ENCODE measurements around the gene TTLL11. TPM values are rescaled to one million over a fixed set of nuclear protein-coding genes. Genes with fewer than 3 reads are reported as not detected.

Gene TTLL11
- total RNA-seq, 1 donor from 2014 or later, result 6.9 TPM

- Histone ChIP-seq H3K27me3 (ENCODE audit: insufficient read depth, low read length) (peaks cover 3% of the 10 kb centered on the region), H3K36me3 (ENCODE audit: insufficient read depth, low read length) (no peaks in the 10 kb centered on the region), H3K4me1 (ENCODE audit: insufficient read depth, low read length) (peaks cover 18% of the 10 kb centered on the region), H3K4me3 (ENCODE audit: insufficient read depth, low read depth, low read length) (no peak overlapping the region), H3K9me3 (ENCODE audit: insufficient read depth, low read depth, low read length) (no peaks in the 10 kb centered on the region), H3K27ac (ENCODE audit: low read depth, low read length) (no peak overlapping the region), H2AFZ (ENCODE audit: low read depth, low read length) (peak overlapping the region; percentile 70), H4K20me1 (ENCODE audit: insufficient read depth, low read length) (no peaks in the 10 kb centered on the region), H3K79me2 (ENCODE audit: insufficient read depth, low read length) (no peaks in the 10 kb centered on the region), H3K9ac (ENCODE audit: low read length) (peak overlapping the region; percentile 57), H3K4me2 (ENCODE audit: low read length) (peak overlapping the region; percentile 91)
- H3K4me1 Mint-ChIP-seq (ENCODE audit: low read depth, unreplicated experiment), result peaks cover 10% of the 10 kb centered on the region
- TF ChIP-seq EZH2 (IDR thresholded peaks at IDR 0.05; ENCODE audit: insufficient read depth, low read length) (no peak), CTCF (IDR thresholded peaks at IDR 0.05; ENCODE audit: insufficient read depth, low read depth, low read length) (peak; percentile 89)
- peaks cover 40% of the 10 kb centered on the region for H3K27me3 Mint-ChIP-seq (ENCODE audit: low read depth, unreplicated experiment)
- peak overlapping the region; percentile 36 for H3K27ac Mint-ChIP-seq (ENCODE audit: unreplicated experiment)
- H3K4me3 Mint-ChIP-seq (ENCODE audit: unreplicated experiment), result no peak overlapping the region
- H3K36me3 Mint-ChIP-seq (ENCODE audit: low read depth, unreplicated experiment), result no peaks in the 10 kb centered on the region
- H3K9me3 Mint-ChIP-seq (ENCODE audit: unreplicated experiment), result no peaks in the 10 kb centered on the region
- FAIRE-seq, result no peak
- DNase-seq (ENCODE audit: low read depth), result peak; percentile 35
These were observed 32.0 kb upstream of the TTLL11 start for GRCh38 chr9:122125158-122125508.

GRCh38 chr9:122124528-122124927 is 31.4 kb upstream of the TTLL11 start:
- Mint-ChIP-seq H3K36me3 (ENCODE audit: low read depth, unreplicated experiment) (no peaks in the 10 kb centered on the region), H3K4me1 (ENCODE audit: low read depth, unreplicated experiment) (peaks cover 10% of the 10 kb centered on the region), H3K4me3 (ENCODE audit: unreplicated experiment) (no peak overlapping the region), H3K9me3 (ENCODE audit: unreplicated experiment) (no peaks in the 10 kb centered on the region), H3K27me3 (ENCODE audit: low read depth, unreplicated experiment) (peaks cover 39% of the 10 kb centered on the region), H3K27ac (ENCODE audit: unreplicated experiment) (no peak overlapping the region)
- Histone ChIP-seq H3K27me3 (ENCODE audit: insufficient read depth, low read length) (peaks cover 3% of the 10 kb centered on the region), H3K4me2 (ENCODE audit: low read length) (no peak overlapping the region), H3K9ac (ENCODE audit: low read length) (no peak overlapping the region), H3K27ac (ENCODE audit: low read depth, low read length) (no peak overlapping the region), H3K4me3 (ENCODE audit: insufficient read depth, low read depth, low read length) (no peak overlapping the region), H2AFZ (ENCODE audit: low read depth, low read length) (no peak overlapping the region), H3K36me3 (ENCODE audit: insufficient read depth, low read length) (no peaks in the 10 kb centered on the region), H3K79me2 (ENCODE audit: insufficient read depth, low read length) (no peaks in the 10 kb centered on the region), H3K9me3 (ENCODE audit: insufficient read depth, low read depth, low read length) (no peaks in the 10 kb centered on the region), H3K4me1 (ENCODE audit: insufficient read depth, low read length) (peaks cover 18% of the 10 kb centered on the region), H4K20me1 (ENCODE audit: insufficient read depth, low read length) (no peaks in the 10 kb centered on the region)
- FAIRE-seq (no peak), DNase-seq (ENCODE audit: low read depth) (no peak)
- no peak for TF ChIP-seq CTCF (IDR thresholded peaks at IDR 0.05; ENCODE audit: insufficient read depth, low read depth, low read length)
- TF ChIP-seq EZH2 (IDR thresholded peaks at IDR 0.05; ENCODE audit: insufficient read depth, low read length), result no peak

- H3K9ac ChIP-seq (ENCODE audit: low read length), result no peak overlapping the region
- no peak overlapping the region for H3K4me2 ChIP-seq (ENCODE audit: low read length)
- DNase-seq (ENCODE audit: low read depth) (no peak), FAIRE-seq (no peak)
- peaks cover 18% of the 10 kb centered on the region for H3K4me1 ChIP-seq (ENCODE audit: insufficient read depth, low read length)
- H3K27me3 ChIP-seq (ENCODE audit: insufficient read depth, low read length), result peaks cover 3% of the 10 kb centered on the region
- H2AFZ ChIP-seq (ENCODE audit: low read depth, low read length), result no peak overlapping the region
- no peaks in the 10 kb centered on the region for H4K20me1 ChIP-seq (ENCODE audit: insufficient read depth, low read length)
- H3K36me3 ChIP-seq (ENCODE audit: insufficient read depth, low read length), result no peaks in the 10 kb centered on the region
- H3K27ac Mint-ChIP-seq (ENCODE audit: unreplicated experiment), result no peak overlapping the region
- no peaks in the 10 kb centered on the region for H3K9me3 Mint-ChIP-seq (ENCODE audit: unreplicated experiment)
- peaks cover 10% of the 10 kb centered on the region for H3K4me1 Mint-ChIP-seq (ENCODE audit: low read depth, unreplicated experiment)
- no peak overlapping the region for H3K27ac ChIP-seq (ENCODE audit: low read depth, low read length)
- H3K27me3 Mint-ChIP-seq (ENCODE audit: low read depth, unreplicated experiment), result peaks cover 35% of the 10 kb centered on the region
- no peaks in the 10 kb centered on the region for H3K36me3 Mint-ChIP-seq (ENCODE audit: low read depth, unreplicated experiment)
- H3K9me3 ChIP-seq (ENCODE audit: insufficient read depth, low read depth, low read length), result no peaks in the 10 kb centered on the region
- TF ChIP-seq CTCF (IDR thresholded peaks at IDR 0.05; ENCODE audit: insufficient read depth, low read depth, low read length), result no peak
- no peak for TF ChIP-seq EZH2 (IDR thresholded peaks at IDR 0.05; ENCODE audit: insufficient read depth, low read length)
- H3K4me3 ChIP-seq (ENCODE audit: insufficient read depth, low read depth, low read length), result no peak overlapping the region
- no peaks in the 10 kb centered on the region for H3K79me2 ChIP-seq (ENCODE audit: insufficient read depth, low read length)
- H3K4me3 Mint-ChIP-seq (ENCODE audit: unreplicated experiment), result no peak overlapping the region
These were observed 30.9 kb upstream of the TTLL11 start for GRCh38 chr9:122124048-122124447.
